K562 (cell line): Measurements from ENCODE around the gene PTPRU. TPM values are rescaled to one million over a fixed set of nuclear protein-coding genes. Genes with fewer than 3 reads are reported as not detected.

Experiments
- ATAC-seq: fragments of 200-7000 bp; cut with Tn5 transposase; 3 replicates; pipeline ENCODE4 v1.9.1; 2020; ENCODE audit warnings: moderate library complexity
- BruUV-seq: library from RNA; stranded (reverse); fragments of 400-500 nt; replicated peaks from 2 replicates; lab custom pipeline; 2021; lab: Mats Ljungman, UMichigan
- CTCF ChIA-PET: fragments of 300-600 bp; formaldehyde crosslinking; extraction: SDS; loops from one replicate; lab custom pipeline; 2021; ENCODE audit warnings: low intra/inter-chr PET ratio; lab: Yijun Ruan, JAX
- POLR2A ChIA-PET: fragments of 300-600, 350-650 bp; sonication (Branson Sonifier 250); formaldehyde crosslinking; extraction: SDS; loops from one replicate; lab custom pipeline; 2021; ENCODE audit warnings: antibody characterized with exemption, inconsistent platforms; lab: Yijun Ruan, JAX
- DNase-seq, 4 experiments: peaks; one replicate each; pipeline versions ENCODE4 v3.0.0 to v3.0.0-alpha.2; 2011 to 2018; ENCODE audit warnings: low spot score in 3 of 4, mixed read lengths in 3 of 4; ENCODE audit errors: extremely low read depth in 1 of 4
- FAIRE-seq: peaks from 2 replicates; lab custom pipeline; 2011; peaks lifted over from hg19 to GRCh38; lab: Jason Lieb, UNC
- H2AFZ ChIP-seq: 2 replicates; pipeline ENCODE4 v1.6.0; 2011; ENCODE audit warnings: low read depth, low read length, control low read depth, inconsistent platforms
- H3K27ac ChIP-seq: fragments of 200-600 bp; 3 replicates; pipeline ENCODE4 v1.8.0; 2011; ENCODE audit warnings: low read depth, mild to moderate bottlenecking, control low read depth, inconsistent platforms, low read length, moderate library complexity, mixed read lengths; ENCODE audit errors: extremely low read depth
- H3K27me3 ChIP-seq, 2 experiments: fragments of 300-600 bp in 1 of 2; 2 replicates in 1 of 2; 3 replicates in 1 of 2; pipeline versions ENCODE4 v1.6.0 to v1.8.0; 2011; ENCODE audit warnings: inconsistent platforms in 2 of 2, low read length in 2 of 2, mild to moderate bottlenecking in 1 of 2, mixed read lengths in 1 of 2, moderate library complexity in 1 of 2; ENCODE audit not compliant: control insufficient read depth in 2 of 2, insufficient read depth in 2 of 2
- H3K36me3 ChIP-seq: fragments of 300-600 bp; 3 replicates; pipeline ENCODE4 v1.8.0; 2011; ENCODE audit warnings: mild to moderate bottlenecking, low read length, inconsistent platforms; ENCODE audit not compliant: control insufficient read depth, insufficient read depth
- H3K4me1 ChIP-seq, 2 experiments: fragments of 200-600 bp in 1 of 2; replicated peaks in 1 of 2; 2 replicates in 1 of 2; 3 replicates in 1 of 2; pipeline versions ENCODE4 v1.5.1 to v1.8.0; 2011; ENCODE audit warnings: inconsistent platforms in 2 of 2, low read length in 2 of 2, mild to moderate bottlenecking in 1 of 2, mixed read lengths in 1 of 2, moderate library complexity in 1 of 2; ENCODE audit not compliant: control insufficient read depth in 2 of 2, insufficient read depth in 2 of 2
- H3K4me2 ChIP-seq: 2 replicates; pipeline ENCODE4 v1.6.1; 2011; ENCODE audit warnings: low read length, control low read depth, inconsistent platforms, mixed read lengths; ENCODE audit not compliant: insufficient read depth
- H3K4me3 ChIP-seq: fragments of 200-600 bp; sonication (generic), shearing (Covaris generic); 2 replicates; pipeline ENCODE4 v1.5.1; 2016; ENCODE audit warnings: control low read depth, inconsistent platforms
- H3K79me2 ChIP-seq: fragments of 200-600 bp; 3 replicates; pipeline ENCODE4 v1.8.0; 2011; ENCODE audit warnings: low read length, inconsistent platforms; ENCODE audit not compliant: control insufficient read depth, insufficient read depth
- H3K9ac ChIP-seq, 2 experiments: 2 replicates each; pipeline versions ENCODE4 v1.6.0 to v1.6.1; 2011; ENCODE audit warnings: low read depth in 2 of 2, low read length in 2 of 2, control low read depth in 1 of 2, inconsistent platforms in 1 of 2, mild to moderate bottlenecking in 1 of 2, mixed read lengths in 1 of 2; ENCODE audit not compliant: insufficient read depth in 1 of 2
- H3K9me1 ChIP-seq: one replicate; pipeline ENCODE4 v1.6.0; 2011; ENCODE audit warnings: inconsistent platforms, mild to moderate bottlenecking, low read length, moderate library complexity; ENCODE audit not compliant: control insufficient read depth, insufficient read depth
- H3K9me3 ChIP-seq: replicated peaks from 2 replicates; pipeline ENCODE4 v1.5.1; 2011; ENCODE audit warnings: low read depth, low read length, inconsistent platforms; ENCODE audit not compliant: control insufficient read depth, insufficient read depth
- H4K20me1 ChIP-seq: replicated peaks from 2 replicates; pipeline ENCODE4 v1.6.1; 2011; ENCODE audit warnings: low read length, inconsistent platforms, mixed read lengths; ENCODE audit not compliant: control insufficient read depth, insufficient read depth
- CLOCK ChIP-seq: fragments of 250-450 bp; sonication (Bioruptor Pico); IDR thresholded peaks from 2 replicates; pipeline ENCODE4 v1.4.0; 2020; ENCODE audit warnings: mild to moderate bottlenecking, moderate library complexity, borderline replicate concordance
- PTRF ChIP-seq: fragments of 450-650 bp; IDR thresholded peaks from 2 replicates; pipeline ENCODE4 v1.6.1; 2016; ENCODE audit warnings: mild to moderate bottlenecking, missing genetic modification characterization, missing compliant biosample characterization
- RUNX1 ChIP-seq: sonication (generic); IDR thresholded peaks from 2 replicates; pipeline ENCODE4 v1.6.1; 2016; ENCODE audit warnings: antibody characterized with exemption, low read depth
- WGBS: fragments of 100-300 bp; shearing (Covaris generic); methylation state at CpG from one replicate; pipeline ENCODE4 v1.1.6; 2016; ENCODE audit warnings: low coverage, mixed read lengths; ENCODE audit not compliant: insufficient coverage; ENCODE audit errors: missing lambda C conversion rate; 5-methylcytosine and 5-hydroxymethylcytosine counted together
- in situ Hi-C: fragments of 300-500 bp; cut with MboI; formaldehyde crosslinking; loops from 4 replicates; pipeline ENCODE4 v1.15.0; 2018; ENCODE audit warnings: inconsistent platforms, mixed read lengths
- intact Hi-C: fragments of 100-400 bp; cut with micrococcal nuclease; formaldehyde crosslinking; loops from 2 replicates; pipeline ENCODE4 v1.14.2; 2022
- polyA plus RNA-seq, 8 experiments: library from polyadenylated mRNA; depleted of rRNA in 4 of 8; stranded (reverse) in 5 of 8; unstranded in 3 of 8; fragments of >200 nt; fragmentation: Nextera tagmentation in 2 of 8; fragmentation: Illumina TruSeq in 1 of 8; extraction: Ambion mirVana in 2 of 8; extraction: Trizol in 1 of 8; gene quantifications; 2 replicates each; pipeline versions ENCODE4 v1.2.1 to v1.2.3, GENCODE V29; 2011 to 2014; ENCODE audit warnings: inconsistent platforms in 1 of 8, missing spikeins in 1 of 8
- total RNA-seq, 7 experiments: library from RNA; depleted of rRNA in 6 of 7; stranded (reverse); fragments of >200 nt in 6 of 7; fragmentation: Illumina TruSeq in 2 of 7; extraction: Trizol in 2 of 7; gene quantifications; 2 replicates each; pipeline versions ENCODE4 v1.2.1 to v1.2.3, GENCODE V29; 2011 to 2021; ENCODE audit warnings: low replicate concordance in 1 of 7
- TF ChIP-seq, protein P1 (sequence below), 3 experiments: IDR thresholded peaks in 2 of 3; conservative IDR thresholded peaks in 1 of 3; 2 replicates each; pipeline ENCODE4 v1.5.1; 2011 to 2012; ENCODE audit warnings: low read length in 3 of 3, mild to moderate bottlenecking in 3 of 3, control low read depth in 2 of 3, improper control_type of control experiment in 1 of 3, inconsistent platforms in 1 of 3, low read depth in 1 of 3, mixed read lengths in 1 of 3, moderate library complexity in 1 of 3; ENCODE audit not compliant: insufficient read depth in 2 of 3

The PTPRU gene
- total and polyA plus RNA-seq, 9 of the 15 experiments (the other 6 are each of a cell fraction or from before 2014, with no cell fraction given) = 0.01 to 2.9 (median 1.0) TPM

DNA sequence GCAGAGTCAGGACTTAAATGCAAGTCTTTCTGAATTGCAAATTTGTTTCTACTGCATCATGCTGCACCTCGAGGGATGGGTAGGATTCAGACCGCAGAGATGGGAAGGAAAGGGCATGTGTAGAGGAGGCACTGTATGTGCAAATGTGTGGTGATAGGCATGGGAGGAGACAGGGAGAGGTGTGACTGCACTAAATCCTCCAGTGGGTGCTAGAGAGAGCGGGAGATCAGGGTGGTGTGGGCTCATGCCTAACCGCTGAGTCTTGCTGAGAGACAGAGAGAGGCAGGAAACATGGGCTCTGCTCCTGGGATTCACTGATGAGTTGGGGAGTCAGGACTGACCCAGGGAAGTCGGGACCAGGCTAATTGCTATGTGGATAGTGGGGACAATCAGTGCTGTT is 61.1 kb downstream of the PTPRU start:
- WGBS = 1% methylated on average over 5 of the region's 5 CpGs
- intact Hi-C loops (no loop called here), in situ Hi-C loops (no loop called here)
- Histone ChIP-seq H3K27me3 (peaks cover 12 to 24% of the 10 kb centered on the region in 2 experiments; a peak in 4 of 5 replicates), H3K27ac (no peak overlapping the region), H3K79me2 (no peaks in the 10 kb centered on the region), H3K36me3 (no peaks in the 10 kb centered on the region), H4K20me1 (peaks cover 3% of the 10 kb centered on the region; the same call in 1 of the 2 replicates), H3K4me3 (no peak overlapping the region), H3K9ac (no peak overlapping the region), H3K9me1 (no peaks in the 10 kb centered on the region), H3K9me3 (no peaks in the 10 kb centered on the region), H3K4me1 (no peaks in the 10 kb centered on the region), H3K4me2 (no peak overlapping the region)
- FAIRE-seq (no peak), ATAC-seq (peak; percentile 78), DNase-seq (no peak)
- ChIA-PET POLR2A (interaction anchor here (1.0 kb wide), 1 partner anchor 27 kb away, joined by 3 read pairs; no protein-coding TSS in a partner anchor), CTCF (no interaction called here)
- no TSS peak for BruUV-seq
- TF ChIP-seq, protein P1, sequence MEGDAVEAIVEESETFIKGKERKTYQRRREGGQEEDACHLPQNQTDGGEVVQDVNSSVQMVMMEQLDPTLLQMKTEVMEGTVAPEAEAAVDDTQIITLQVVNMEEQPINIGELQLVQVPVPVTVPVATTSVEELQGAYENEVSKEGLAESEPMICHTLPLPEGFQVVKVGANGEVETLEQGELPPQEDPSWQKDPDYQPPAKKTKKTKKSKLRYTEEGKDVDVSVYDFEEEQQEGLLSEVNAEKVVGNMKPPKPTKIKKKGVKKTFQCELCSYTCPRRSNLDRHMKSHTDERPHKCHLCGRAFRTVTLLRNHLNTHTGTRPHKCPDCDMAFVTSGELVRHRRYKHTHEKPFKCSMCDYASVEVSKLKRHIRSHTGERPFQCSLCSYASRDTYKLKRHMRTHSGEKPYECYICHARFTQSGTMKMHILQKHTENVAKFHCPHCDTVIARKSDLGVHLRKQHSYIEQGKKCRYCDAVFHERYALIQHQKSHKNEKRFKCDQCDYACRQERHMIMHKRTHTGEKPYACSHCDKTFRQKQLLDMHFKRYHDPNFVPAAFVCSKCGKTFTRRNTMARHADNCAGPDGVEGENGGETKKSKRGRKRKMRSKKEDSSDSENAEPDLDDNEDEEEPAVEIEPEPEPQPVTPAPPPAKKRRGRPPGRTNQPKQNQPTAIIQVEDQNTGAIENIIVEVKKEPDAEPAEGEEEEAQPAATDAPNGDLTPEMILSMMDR (IDR thresholded peaks at IDR 0.05 in 2 of 3, conservative IDR thresholded peaks at IDR 0.05 in 1 of 3; ENCODE audit: insufficient read depth in 2 of 3, low read depth in 1 of 3, low read length in 3 of 3) = 0 out of 6 replicates have a peak, but pooled peaks of 1 of the 3 experiments have one; percentile 18
- TF ChIP-seq CLOCK = no peak
- TF ChIP-seq RUNX1 = no peak
- no peak for TF ChIP-seq PTRF (tag)
- TF ChIP-seq, all 486 proteins: peak for 1
- H2AFZ ChIP-seq = no peak overlapping the region
